Raji (cell line): Measurements from ENCODE around the gene ZNF526.

Experiments used
- POLR2A ChIP-seq: IDR thresholded peaks from 2 replicates; pipeline ENCODE4 v1.6.1; 2011; ENCODE audit warnings: low read depth, low read length, control low read depth; ENCODE audit not compliant: insufficient read depth

ZNF526 gene, protein sequence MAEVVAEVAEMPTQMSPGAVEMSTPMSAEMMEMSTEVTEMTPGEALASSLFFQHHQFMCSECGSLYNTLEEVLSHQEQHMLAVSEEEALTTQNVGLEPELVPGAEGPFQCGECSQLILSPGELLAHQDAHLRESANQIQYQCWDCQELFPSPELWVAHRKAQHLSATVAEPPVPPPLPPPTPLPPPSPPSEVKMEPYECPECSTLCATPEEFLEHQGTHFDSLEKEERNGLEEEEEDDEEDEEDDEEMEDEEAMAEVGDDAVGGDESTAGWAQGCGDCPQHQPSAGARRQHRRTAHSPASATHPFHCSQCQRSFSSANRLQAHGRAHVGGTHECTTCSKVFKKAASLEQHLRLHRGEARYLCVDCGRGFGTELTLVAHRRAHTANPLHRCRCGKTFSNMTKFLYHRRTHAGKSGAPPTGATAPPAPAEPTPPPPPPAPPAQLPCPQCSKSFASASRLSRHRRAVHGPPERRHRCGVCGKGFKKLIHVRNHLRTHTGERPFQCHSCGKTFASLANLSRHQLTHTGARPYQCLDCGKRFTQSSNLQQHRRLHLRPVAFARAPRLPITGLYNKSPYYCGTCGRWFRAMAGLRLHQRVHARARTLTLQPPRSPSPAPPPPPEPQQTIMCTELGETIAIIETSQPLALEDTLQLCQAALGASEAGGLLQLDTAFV

DNA sequence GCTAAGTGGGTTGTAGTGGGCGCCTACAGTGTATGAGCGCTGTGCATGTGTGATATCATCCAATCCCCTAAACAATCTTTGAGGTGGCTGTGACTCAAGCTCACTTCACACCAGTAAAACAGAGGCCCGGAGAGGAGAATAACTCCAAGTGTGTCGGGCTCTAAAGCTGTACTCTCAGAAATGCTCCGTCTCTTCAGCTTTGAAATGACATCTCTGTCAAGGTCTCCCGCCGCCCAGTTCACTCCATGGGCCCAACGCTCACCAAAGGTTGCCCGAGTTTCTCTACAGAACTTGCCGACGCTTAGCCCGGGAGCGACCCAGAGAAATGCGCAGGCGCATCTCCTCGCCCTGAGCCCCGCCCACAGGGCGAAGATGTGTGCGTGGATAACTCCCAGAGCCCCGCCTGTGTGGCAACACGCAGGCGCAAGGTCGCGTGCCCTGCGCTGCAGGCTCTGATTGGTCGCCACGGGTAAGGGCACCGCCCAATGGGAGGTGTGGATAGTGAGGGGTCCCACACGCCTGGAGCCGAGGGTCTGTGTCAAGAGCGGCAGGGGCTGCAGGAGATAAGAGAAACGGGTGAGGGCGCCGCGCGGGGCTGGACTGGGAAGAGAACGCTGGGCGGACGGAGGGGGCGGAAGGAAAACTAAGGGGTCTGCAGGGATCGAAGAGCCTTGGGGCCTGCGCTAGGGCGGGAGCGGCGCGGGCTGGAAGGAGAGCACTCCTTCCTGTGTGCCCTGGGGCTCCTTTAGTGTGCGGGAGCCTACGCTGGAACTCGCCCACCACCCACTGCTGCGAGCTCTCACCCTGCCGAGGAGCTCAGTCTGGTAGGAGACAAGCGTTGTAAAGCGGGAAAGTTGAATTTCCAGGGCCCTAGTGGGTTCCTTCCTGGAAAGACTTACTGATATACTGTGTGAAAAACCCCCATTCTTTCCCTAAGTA, at the start of gene ZNF526:
Gene ZNF526 (plus strand): TSS at position 501 of the 939 bp plus-strand sequence. CDS start 4,092 bp downstream, outside the sequence.
- peak; percentile 92 for TF ChIP-seq POLR2A

DNA sequence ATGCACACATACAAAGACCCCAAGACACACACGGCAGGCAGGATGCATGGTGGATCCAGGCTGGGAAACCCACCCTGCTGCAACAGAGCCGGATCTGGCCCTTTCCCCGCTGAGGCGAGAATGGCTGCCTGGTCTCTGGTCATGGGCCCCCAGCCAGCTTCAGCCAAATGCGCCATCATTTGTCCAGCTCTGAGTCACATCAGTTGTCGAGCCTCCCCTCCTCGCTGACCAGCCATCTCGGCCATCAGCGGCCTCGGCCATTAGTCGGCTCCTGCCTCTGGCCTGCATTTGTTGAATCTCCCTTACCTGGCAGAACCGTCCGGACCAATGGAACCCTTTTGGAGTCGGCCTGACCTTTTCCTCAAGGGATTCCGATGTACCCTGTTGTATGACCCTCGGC, 49.4 kb upstream of the ZNF526 start:
- no peak for TF ChIP-seq POLR2A

DNA sequence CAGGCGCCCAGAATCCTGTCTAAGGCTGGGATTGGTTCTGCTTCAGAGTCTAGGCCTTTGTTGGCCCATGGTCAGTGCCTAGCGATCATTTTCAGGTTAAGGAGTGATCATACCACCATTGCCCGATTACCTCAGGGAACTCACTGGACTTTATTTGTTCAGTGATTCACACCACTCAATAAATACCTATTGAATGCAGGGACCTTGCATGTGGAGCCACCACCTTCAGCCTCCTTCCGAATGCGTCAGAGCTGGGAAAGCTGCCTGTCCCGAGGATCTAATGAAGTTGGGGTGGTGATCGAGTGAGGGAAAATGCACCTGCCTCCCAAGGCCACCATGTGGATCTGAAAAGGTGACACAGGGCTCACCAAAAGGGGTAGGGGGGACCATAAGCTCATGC, 47.9 kb upstream of the ZNF526 start:
- TF ChIP-seq POLR2A: no peak

DNA sequence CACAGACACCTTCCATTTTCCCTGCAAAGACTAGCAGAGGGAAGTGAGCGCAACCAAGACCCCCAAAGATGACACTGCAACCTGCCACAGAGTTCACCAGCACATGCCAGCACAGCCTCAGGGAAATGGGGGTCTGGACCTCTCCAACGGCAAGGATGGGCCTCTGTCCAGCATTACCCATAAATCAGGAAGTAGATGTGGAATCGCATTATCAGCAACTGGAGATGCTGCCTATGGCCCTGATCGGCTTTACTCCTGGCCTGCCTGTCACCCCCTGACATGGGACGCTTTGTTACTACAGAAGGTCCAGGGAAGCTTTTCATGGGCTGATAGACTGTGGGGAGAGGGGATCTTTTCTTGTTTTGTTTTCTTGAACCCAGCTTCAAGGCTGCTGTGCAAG, 46.4 kb upstream of the ZNF526 start:
- no peak for TF ChIP-seq POLR2A

DNA sequence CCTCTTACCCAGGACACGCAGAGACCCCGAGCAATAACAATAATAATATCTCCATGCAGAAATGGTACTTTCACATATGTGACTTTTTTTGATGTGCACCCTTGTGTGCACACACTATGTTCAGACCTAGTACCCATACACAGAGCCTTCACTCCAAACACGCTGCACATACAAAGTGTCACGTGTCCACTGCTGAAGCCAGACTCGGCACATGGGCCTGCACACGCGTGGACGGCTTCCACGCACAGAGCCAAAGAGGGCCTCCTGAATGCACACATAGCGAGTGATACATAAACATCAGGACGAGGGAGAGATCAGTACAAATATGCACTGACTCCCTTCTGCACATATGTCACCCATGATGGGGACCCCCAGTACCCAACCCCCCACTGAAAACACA, 45.9 kb upstream of the ZNF526 start:
- TF ChIP-seq POLR2A: no peak

DNA sequence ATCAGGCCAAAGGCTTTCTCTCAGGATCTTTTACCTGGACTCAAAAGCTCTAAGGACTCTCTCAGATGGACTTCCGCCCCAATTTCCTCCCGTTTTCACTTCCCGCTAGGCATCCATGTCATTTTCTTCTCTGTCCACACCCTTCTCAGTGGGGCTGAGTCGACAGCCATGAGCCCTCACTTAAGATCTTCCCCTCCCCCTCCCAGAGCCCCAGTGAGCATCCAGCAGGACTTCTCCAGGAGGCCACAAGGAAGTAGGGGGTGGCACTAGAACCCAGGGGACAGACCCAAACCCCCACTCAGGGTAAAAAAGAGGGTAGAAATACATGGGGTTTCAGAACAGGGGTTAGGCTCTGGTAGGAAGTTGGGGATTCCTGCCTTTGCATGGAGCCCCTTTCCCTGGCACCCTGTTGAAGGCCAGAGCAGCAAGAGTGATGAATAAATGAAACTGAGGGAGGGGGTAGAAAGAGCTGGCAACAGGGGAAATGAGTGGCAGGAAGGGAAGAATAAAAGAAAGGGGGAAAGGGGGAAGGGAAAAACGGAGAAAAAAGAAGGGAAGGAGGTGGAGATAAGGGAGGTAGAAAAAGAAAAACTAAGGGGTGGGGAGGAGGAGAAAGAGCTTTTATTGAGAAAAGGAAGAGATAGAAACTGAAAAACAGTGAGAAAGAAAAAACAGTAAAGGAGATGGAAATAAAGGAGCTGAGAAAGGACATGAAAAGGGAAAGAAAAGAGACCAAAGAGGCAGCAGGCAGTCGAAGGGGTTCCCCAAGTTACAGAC, 45.0 kb upstream of the ZNF526 start:
- no peak for TF ChIP-seq POLR2A

DNA sequence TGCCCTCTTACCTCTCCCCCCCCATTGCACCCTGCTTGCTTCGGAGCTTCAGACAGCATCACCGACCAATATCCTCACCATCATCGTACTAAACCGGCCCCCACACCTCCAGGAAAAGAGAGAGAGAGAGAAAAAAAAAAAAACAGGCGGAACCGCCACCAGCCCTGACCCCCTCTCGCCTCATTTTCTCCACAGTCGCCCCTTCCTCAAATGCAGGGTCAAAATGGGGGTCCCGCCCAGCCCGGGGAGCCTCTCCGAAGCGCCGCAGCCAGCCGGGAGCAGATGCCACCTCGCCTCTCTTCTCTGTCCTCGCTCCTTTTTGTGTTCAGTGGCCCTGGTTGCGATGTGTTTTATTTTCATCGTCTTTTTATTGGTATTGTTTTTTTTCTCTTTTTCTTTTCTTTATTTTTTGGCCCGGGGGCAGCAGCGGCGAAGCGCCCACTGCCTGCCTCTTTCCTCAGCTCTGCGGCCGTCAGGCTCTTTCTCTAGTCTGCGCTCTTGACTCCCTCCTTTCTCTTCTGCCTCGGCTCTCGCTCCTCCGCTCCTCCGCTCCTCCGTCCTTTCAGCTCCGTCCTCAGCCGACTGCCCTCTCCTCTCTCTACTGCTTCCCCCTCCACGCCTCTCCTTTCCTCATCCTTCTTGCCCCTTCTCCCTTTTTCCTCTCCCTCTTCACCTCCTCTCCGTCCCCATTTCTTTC, 44.0 kb upstream of the ZNF526 start:
- TF ChIP-seq POLR2A: no peak

DNA sequence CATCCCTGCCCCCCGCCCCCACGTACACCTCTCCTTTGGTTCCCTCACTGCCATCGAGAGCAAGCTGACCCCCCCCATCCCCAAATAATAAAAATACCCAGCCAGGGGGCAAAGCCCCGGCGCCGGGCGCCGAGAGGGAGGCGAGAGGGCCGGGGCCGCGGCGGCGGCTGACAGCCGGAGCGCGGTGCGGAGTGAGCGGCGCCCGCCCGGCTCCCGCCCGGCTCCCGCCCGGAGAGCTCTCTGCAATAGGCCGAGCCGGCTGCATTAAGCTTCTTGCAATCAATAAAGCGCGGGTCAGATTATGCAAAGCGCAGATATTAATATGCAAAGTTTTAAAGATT, 43.5 kb upstream of the ZNF526 start:
- no peak; the same call in 1 of the 2 replicates for TF ChIP-seq POLR2A

DNA sequence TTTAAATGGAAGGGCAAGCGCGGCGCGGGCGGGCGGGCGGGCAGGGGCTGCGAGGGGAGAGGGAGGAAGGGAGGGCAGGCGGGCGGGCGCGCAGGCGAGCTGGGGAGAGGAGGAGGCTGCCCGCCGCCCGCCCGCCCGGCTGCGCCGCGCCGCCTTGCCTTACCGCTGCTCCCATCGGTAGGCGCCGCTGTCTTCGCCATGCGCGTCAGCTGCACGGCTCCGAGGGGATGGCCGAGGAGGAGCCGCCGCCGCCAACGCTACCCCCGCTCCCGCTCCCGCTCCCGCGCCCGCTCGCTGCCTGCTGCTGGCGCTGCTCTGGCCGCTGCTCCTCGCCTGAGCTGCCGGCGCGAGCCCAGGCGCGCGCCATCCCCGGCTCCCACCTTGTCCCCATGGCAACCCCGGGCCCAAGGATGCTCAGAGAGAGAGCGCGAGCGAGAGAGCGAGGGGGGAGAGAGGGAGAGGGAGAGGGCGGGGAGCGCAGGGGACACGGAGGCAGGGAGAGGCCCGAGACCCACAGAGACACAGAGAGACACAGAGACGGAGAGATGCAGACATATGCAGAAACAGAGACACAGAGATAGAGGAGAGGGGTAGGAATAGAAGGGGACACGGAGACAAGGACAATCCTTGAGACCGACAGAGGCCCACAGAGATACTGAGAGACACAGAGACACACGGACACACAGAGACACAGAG, 43.0 kb upstream of the ZNF526 start:
- no peak for TF ChIP-seq POLR2A

DNA sequence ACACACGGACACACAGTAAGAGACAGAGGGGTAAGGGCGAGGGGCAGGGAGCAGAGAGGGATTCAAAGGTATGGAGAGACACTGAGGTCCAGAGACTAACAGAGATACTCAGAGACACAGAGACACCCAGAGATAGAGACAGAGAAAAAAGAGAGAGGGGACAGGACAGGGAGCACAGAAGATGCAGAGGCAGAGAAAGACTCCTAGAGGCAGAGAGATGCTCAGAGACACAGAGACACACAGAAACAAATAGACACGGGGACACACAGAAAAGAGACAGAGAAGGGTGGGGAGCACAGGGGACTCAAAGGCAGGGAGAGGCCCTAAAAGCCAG, 42.5 kb upstream of the ZNF526 start:
- no peak for TF ChIP-seq POLR2A

DNA sequence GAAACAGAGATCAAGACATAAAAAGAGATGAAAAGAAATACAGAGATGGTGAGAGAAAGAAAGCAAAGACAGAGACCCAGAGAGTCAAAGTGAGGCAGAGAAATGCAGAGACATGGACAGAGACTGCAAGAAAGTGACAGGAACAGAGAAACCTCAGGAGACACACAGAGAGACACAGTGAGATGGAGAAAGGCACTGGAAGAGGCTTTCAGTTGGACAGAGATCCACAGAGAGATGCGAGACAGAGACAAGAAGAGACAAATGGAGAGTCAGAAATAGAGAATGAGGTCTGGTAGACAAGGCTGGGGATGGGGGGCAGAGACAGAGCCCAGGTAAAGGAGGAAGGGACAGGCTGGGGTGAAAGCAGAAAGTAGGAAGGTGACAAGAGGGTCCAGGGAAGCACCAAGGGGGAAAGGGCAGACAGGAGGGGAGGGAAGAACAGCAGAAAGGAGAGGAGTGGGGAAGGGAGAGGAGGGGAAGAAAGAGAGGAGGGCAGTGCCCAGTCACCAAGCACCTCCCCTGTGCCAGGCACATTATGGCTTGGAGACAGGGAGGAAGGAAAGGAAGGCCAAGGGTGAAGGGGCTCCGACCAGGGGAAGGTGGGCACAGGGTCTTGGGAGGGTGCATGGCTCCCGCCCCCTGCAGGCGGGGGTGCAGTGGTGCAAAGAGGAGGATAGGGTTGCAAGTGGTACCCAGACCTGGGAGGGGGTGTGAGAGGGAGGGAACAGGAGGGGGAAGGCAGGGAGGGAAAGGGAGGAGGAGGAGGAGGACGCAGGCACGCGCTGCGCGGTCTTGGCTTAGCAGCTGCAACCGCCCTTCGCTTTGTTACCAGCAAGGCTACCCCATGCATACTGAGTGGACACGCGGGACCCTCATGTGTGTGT, 41.1 kb upstream of the ZNF526 start:
- no peak for TF ChIP-seq POLR2A

DNA sequence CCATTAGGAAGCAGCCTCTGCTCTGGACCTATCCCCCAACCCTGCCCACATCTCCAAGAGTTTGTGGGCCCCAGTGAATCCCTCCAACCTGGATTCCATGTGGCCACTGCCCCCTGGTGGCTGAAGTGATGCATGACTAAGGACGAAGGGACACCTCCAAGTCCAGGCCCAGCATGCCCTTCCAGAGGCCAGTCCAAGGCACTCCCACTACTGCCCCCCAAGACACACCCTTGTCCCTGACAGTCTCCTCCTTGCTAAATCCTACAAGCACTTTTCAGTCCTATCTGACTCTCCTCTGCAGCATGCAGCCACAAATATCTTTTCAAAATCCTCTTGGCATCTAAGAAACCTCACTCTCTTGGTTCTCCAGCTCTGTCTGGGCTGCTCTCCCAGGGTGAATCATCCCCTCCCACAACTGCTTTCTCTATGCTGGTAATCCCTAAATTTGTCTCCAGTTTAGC, 35.7 kb upstream of the ZNF526 start:
- TF ChIP-seq POLR2A: no peak

DNA sequence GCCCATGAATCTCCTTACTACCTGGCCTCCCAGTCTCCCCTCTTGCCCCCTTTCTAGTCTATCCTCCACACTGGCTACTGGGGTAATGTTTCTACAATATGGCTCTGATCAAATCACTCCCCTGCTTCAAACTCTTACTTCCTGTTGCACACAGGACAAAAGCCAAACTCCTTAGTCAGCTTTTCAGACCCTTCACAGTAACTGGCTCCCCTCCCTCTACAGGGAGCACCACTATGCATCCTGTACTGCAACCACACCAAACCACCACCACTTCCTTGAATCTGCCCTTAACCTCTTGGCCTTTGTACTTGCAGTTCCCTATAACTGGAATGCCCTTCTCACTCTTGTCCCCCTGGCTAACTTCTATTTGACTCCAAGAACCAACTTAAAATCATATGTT, 34.8 kb upstream of the ZNF526 start:
- TF ChIP-seq POLR2A: no peak
